CD4-positive, alpha-beta T cell (primary cell): ENCODE results near the gene DNTT. TPM values are rescaled to one million over a fixed set of nuclear protein-coding genes. Genes with fewer than 3 reads are reported as not detected.

Experiments used
- ATAC-seq: fragments of 200-7000 bp; cut with Tn5 transposase; one replicate; pipeline ENCODE4 v1.10.0; 2022; ENCODE audit warnings: mild to moderate bottlenecking; ENCODE audit not compliant: poor library complexity
- CTCF ChIA-PET: fragments of 350-600 bp; sonication (Branson Sonifier 250); formaldehyde crosslinking; loops from one replicate; lab custom pipeline; 2021; ENCODE audit warnings: antibody characterized with exemption, inconsistent platforms; lab: Charles Lee
- POLR2A ChIA-PET: fragments of 350-600 bp; sonication (Branson Sonifier 250); formaldehyde crosslinking; loops from one replicate; lab custom pipeline; 2021; ENCODE audit warnings: antibody characterized with exemption, inconsistent platforms; lab: Charles Lee
- DNase-seq, 14 experiments: peaks; one replicate each; pipeline ENCODE4 v3.0.0-alpha.2; 2013 to 2020; ENCODE audit warnings: mixed read lengths in 2 of 14
- H3K27ac ChIP-seq, 2 donors: one replicate each; pipeline versions ENCODE4 v1.5.1 to v1.7.0; 2013; ENCODE audit warnings: low read length in 2 of 2, low read depth in 1 of 2, mild to moderate bottlenecking in 1 of 2
- H3K27me3 ChIP-seq, 2 experiments: 1 replicate in 1 of 2; 2 replicates in 1 of 2; pipeline versions ENCODE4 v1.6.1 to v1.7.0; 2013; ENCODE audit warnings: low read length in 2 of 2, control low read depth in 1 of 2, mild to moderate bottlenecking in 1 of 2, moderate library complexity in 1 of 2; ENCODE audit not compliant: insufficient read depth in 2 of 2, control insufficient read depth in 1 of 2
- H3K36me3 ChIP-seq: one replicate; pipeline ENCODE4 v1.6.1; 2013; ENCODE audit warnings: low read length, control low read depth; ENCODE audit not compliant: insufficient read depth
- H3K4me1 ChIP-seq: one replicate; pipeline ENCODE4 v1.6.1; 2013; ENCODE audit warnings: low read length, control low read depth; ENCODE audit not compliant: insufficient read depth
- H3K4me3 ChIP-seq: one replicate; pipeline ENCODE4 v1.5.1; 2013; ENCODE audit warnings: mild to moderate bottlenecking, low read length, moderate library complexity
- H3K9me3 ChIP-seq, 2 experiments: 1 replicate in 1 of 2; 2 replicates in 1 of 2; pipeline versions ENCODE4 v1.6.1 to v1.7.0; 2013; ENCODE audit warnings: low read length in 2 of 2, mild to moderate bottlenecking in 2 of 2, control low read depth in 1 of 2, moderate library complexity in 1 of 2; ENCODE audit not compliant: control insufficient read depth in 1 of 2, insufficient read depth in 1 of 2
- H3K27ac Mint-ChIP-seq: one replicate; pipeline ENCODE4 v1.8.0; 2020; ENCODE audit warnings: mixed read lengths
- H3K27me3 Mint-ChIP-seq: one replicate; pipeline ENCODE4 v1.8.0; 2021; ENCODE audit warnings: mixed read lengths
- H3K36me3 Mint-ChIP-seq: one replicate; pipeline ENCODE4 v1.8.0; 2021; ENCODE audit warnings: low read depth, mixed read lengths
- H3K4me1 Mint-ChIP-seq: one replicate; pipeline ENCODE4 v1.8.0; 2021; ENCODE audit warnings: low read depth, mixed read lengths
- H3K4me3 Mint-ChIP-seq: one replicate; pipeline ENCODE4 v1.8.0; 2020; ENCODE audit warnings: mild to moderate bottlenecking, mixed read lengths
- H3K9me3 Mint-ChIP-seq: one replicate; pipeline ENCODE4 v1.8.0; 2020; ENCODE audit warnings: mixed read lengths
- CTCF ChIP-seq: fragments of 200-600 bp; IDR thresholded peaks from one replicate; pipeline ENCODE4 v1.8.0; 2022; ENCODE audit warnings: antibody characterized with exemption, mild to moderate bottlenecking
- intact Hi-C, 2 experiments: fragments of 100-400 bp; cut with DNase I in 1 of 2; cut with micrococcal nuclease in 1 of 2; formaldehyde crosslinking; loops; one replicate each; pipeline versions ENCODE4 v1.15.1 to v1.9.0; 2023 to 2025; cut with DNase I, micrococcal nuclease
- total RNA-seq, 174 experiments: library from RNA in 2 of 174; stranded (reverse) in 2 of 174; gene quantifications; one replicate each; pipeline ENCODE4 v1.2.3 and lab custom pipeline; 2021 to 2026

The DNTT gene
- total RNA-seq, 2 experiments from 2014 or later, result 0.11 TPM; not detected in 1

- DNase-seq (peak in 4 of 14 experiments; percentile 7 to 37 (median 26)), ATAC-seq (no peak)
- Histone ChIP-seq H3K27ac (no peak overlapping the region), H3K4me3 (no peak overlapping the region), H3K4me1 (peaks cover 10% of the 10 kb centered on the region), H3K27me3 (peaks cover 0 to 8% of the 10 kb centered on the region in 2 experiments), H3K9me3 (no peaks in the 10 kb centered on the region), H3K36me3 (no peaks in the 10 kb centered on the region)
- H3K36me3 Mint-ChIP-seq, result no peaks in the 10 kb centered on the region
- H3K4me1 Mint-ChIP-seq, result peaks cover 31% of the 10 kb centered on the region
- TF ChIP-seq CTCF, result peak; percentile 62
- intact Hi-C loops, result no loop called here
- no peak overlapping the region for H3K27ac Mint-ChIP-seq
- no peak overlapping the region for H3K4me3 Mint-ChIP-seq
- ChIA-PET POLR2A (interaction anchor here (0.7 to 1.8 kb wide), 3 partner anchors 39 to 205 kb away, joined by 3 to 6 read pairs (median 4); partner anchors contain the start of gene ZNF518A), CTCF (interaction anchor here (0.6 to 2.4 kb wide), 2 partner anchors 36 to 105 kb away, joined by 5 read pairs; no protein-coding TSS in a partner anchor)
- no peaks in the 10 kb centered on the region for H3K9me3 Mint-ChIP-seq
- H3K27me3 Mint-ChIP-seq, result peaks cover 18% of the 10 kb centered on the region
These were observed 30.6 kb downstream of the DNTT start for GRCh38 chr10:96334616-96335526.

- DNase-seq (no peak), ATAC-seq (no peak)
- Mint-ChIP-seq H3K4me1 (peaks cover 31% of the 10 kb centered on the region), H3K9me3 (no peaks in the 10 kb centered on the region), H3K36me3 (no peaks in the 10 kb centered on the region), H3K27me3 (peaks cover 14% of the 10 kb centered on the region), H3K27ac (no peak overlapping the region), H3K4me3 (no peak overlapping the region)
- Histone ChIP-seq H3K36me3 (no peaks in the 10 kb centered on the region), H3K27me3 (peaks cover 0 to 8% of the 10 kb centered on the region in 2 experiments), H3K9me3 (no peaks in the 10 kb centered on the region), H3K4me1 (peaks cover 10% of the 10 kb centered on the region), H3K27ac (no peak overlapping the region), H3K4me3 (no peak overlapping the region)
- no peak for TF ChIP-seq CTCF
- CTCF ChIA-PET, result no interaction called here
- POLR2A ChIA-PET, result no interaction called here
- intact Hi-C loops, result loop anchor here in 1 of 2 experiments (2.0 kb wide), 1 partner anchor 106 kb away; no protein-coding TSS in a partner anchor
These were observed 32.9 kb downstream of the DNTT start for GRCh38 chr10:96337106-96337505.

- no peak overlapping the region for H3K4me3 Mint-ChIP-seq
- intact Hi-C loops, result no loop called here
- Histone ChIP-seq H3K36me3 (no peaks in the 10 kb centered on the region), H3K27me3 (peaks cover 0 to 8% of the 10 kb centered on the region in 2 experiments), H3K9me3 (no peaks in the 10 kb centered on the region), H3K27ac (no peak overlapping the region), H3K4me3 (no peak overlapping the region), H3K4me1 (peaks cover 4% of the 10 kb centered on the region)
- DNase-seq (no peak), ATAC-seq (no peak)
- H3K9me3 Mint-ChIP-seq, result no peaks in the 10 kb centered on the region
- H3K27me3 Mint-ChIP-seq, result peaks cover 8% of the 10 kb centered on the region
- no peak overlapping the region for H3K27ac Mint-ChIP-seq
- POLR2A ChIA-PET, result no interaction called here
- H3K4me1 Mint-ChIP-seq, result peaks cover 18% of the 10 kb centered on the region
- no peak for TF ChIP-seq CTCF
- H3K36me3 Mint-ChIP-seq, result no peaks in the 10 kb centered on the region
- CTCF ChIA-PET, result no interaction called here
These were observed 34.2 kb downstream of the DNTT start for GRCh38 chr10:96338279-96338925.
